GM19467 (cell line): ENCODE measurements around the gene REST.
"Not testable (repeated sequence)": the region's sequence is repeated elsewhere in the genome, so short reads cannot be mapped to it uniquely, and the experiment has no call there.

Experiments
- ATAC-seq: cut with Tn5 transposase; IDR thresholded peaks from one replicate; pipeline ENCODE4 v1.9.1; 2021; ENCODE audit warnings: mild to moderate bottlenecking, moderate library complexity; ENCODE audit not compliant: unreplicated experiment

Gene REST

GRCh38 chr4:56909086-56909894 lies 1.6 kb downstream of the REST start:
- ATAC-seq, result peak; percentile 34

GRCh38 chr4:56910172-56910967 lies 2.7 kb downstream of the REST start:
- no peak for ATAC-seq

- no peak for ATAC-seq
Observed at GRCh38 chr4:56914336-56914735, 6.6 kb downstream of the REST start.

GRCh38 chr4:56914977-56915376 lies 7.3 kb downstream of the REST start:
- ATAC-seq, result not testable (repeated sequence)

GRCh38 chr4:56927196-56927595 lies 19.5 kb downstream of the REST start:
- no peak for ATAC-seq

- ATAC-seq, result no peak
Observed at GRCh38 chr4:56930638-56931037, 22.9 kb downstream of the REST start.

- ATAC-seq, result no peak
Observed at GRCh38 chr4:56931924-56932323, 24.2 kb downstream of the REST start.

- no peak for ATAC-seq
Observed at GRCh38 chr4:56937262-56937661, 29.6 kb downstream of the REST start.

GRCh38 chr4:56939826-56940225 lies 32.1 kb downstream of the REST start:
- not testable (repeated sequence) for ATAC-seq

GRCh38 chr4:56940403-56940802 lies 32.7 kb downstream of the REST start:
- no peak for ATAC-seq

- ATAC-seq, result no peak
Observed at GRCh38 chr4:56940971-56941370, 33.3 kb downstream of the REST start.

- no peak for ATAC-seq
Observed at GRCh38 chr4:56941403-56941802, 33.7 kb downstream of the REST start.

GRCh38 chr4:56953680-56954520 lies 46.2 kb downstream of the REST start:
- ATAC-seq, result no peak

- ATAC-seq, result no peak
Observed at GRCh38 chr4:56958111-56958517, 50.4 kb downstream of the REST start.

- no peak for ATAC-seq
Observed at GRCh38 chr4:56959100-56959499, 51.4 kb downstream of the REST start.

GRCh38 chr4:56961107-56961500 lies 53.4 kb downstream of the REST start:
- ATAC-seq, result no peak

GRCh38 chr4:56971383-56971782 lies 63.7 kb downstream of the REST start:
- no peak for ATAC-seq

GRCh38 chr4:56972389-56972788 lies 64.7 kb downstream of the REST start:
- no peak for ATAC-seq

- no peak for ATAC-seq
Observed at GRCh38 chr4:56972809-56973208, 65.1 kb downstream of the REST start.

GRCh38 chr4:56973336-56973735 lies 65.6 kb downstream of the REST start:
- ATAC-seq, result no peak

GRCh38 chr4:56976283-56976836 lies 68.7 kb downstream of the REST start:
- no peak for ATAC-seq
